ENCODE results near the gene MARVELD2.

DNA sequence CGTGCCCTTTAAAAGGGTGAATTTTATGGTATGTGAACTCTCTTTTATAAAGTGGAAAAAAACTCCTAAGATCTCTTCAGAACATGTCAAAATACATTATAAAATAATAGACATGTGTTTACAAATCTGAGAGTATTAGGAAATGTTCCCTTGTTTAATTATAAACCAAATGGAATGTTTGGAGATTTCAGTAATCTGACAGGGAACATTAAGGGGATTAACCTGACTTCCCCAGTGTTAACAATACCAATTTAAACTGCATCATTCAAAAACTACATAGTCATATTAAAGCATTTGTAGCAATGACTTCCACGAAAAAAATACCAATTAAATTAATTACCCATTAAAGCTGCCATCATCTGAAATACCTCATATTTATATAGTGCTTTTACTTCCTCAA lies 76.1 kb downstream of the MARVELD2 start:
- TF ChIP-seq, protein P1, sequence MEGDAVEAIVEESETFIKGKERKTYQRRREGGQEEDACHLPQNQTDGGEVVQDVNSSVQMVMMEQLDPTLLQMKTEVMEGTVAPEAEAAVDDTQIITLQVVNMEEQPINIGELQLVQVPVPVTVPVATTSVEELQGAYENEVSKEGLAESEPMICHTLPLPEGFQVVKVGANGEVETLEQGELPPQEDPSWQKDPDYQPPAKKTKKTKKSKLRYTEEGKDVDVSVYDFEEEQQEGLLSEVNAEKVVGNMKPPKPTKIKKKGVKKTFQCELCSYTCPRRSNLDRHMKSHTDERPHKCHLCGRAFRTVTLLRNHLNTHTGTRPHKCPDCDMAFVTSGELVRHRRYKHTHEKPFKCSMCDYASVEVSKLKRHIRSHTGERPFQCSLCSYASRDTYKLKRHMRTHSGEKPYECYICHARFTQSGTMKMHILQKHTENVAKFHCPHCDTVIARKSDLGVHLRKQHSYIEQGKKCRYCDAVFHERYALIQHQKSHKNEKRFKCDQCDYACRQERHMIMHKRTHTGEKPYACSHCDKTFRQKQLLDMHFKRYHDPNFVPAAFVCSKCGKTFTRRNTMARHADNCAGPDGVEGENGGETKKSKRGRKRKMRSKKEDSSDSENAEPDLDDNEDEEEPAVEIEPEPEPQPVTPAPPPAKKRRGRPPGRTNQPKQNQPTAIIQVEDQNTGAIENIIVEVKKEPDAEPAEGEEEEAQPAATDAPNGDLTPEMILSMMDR (IDR thresholded peaks at IDR 0.05 in 2 of 3, conservative IDR thresholded peaks at IDR 0.05 in 1 of 3; ENCODE audit: insufficient read depth in 2 of 3, low read depth in 1 of 3, low read length in 3 of 3): no peak
- TF ChIP-seq SMC3 (conservative IDR thresholded peaks at IDR 0.05; ENCODE audit: insufficient read depth, low read depth, low read length) (no peak), TAF15 (IDR thresholded peaks at IDR 0.05; ENCODE audit: low read depth, low read length) (no peak)
- TF ChIP-seq, protein P2, sequence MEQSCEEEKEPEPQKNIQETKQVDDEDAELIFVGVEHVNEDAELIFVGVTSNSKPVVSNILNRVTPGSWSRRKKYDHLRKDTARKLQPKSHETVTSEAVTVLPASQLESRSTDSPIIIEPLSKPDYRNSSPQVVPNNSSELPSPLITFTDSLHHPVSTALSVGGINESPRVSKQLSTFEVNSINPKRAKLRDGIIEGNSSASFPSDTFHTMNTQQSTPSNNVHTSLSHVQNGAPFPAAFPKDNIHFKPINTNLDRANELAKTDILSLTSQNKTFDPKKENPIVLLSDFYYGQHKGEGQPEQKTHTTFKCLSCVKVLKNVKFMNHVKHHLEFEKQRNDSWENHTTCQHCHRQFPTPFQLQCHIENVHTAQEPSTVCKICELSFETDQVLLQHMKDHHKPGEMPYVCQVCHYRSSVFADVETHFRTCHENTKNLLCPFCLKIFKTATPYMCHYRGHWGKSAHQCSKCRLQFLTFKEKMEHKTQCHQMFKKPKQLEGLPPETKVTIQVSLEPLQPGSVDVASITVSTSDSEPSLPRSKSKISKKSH (CRISPR knock-in tag; IDR thresholded peaks at IDR 0.05): no peak

All from K562 (cell line).